Esophagus muscularis mucosa (tissue), 4 donors: ENCODE data around the gene TNS1. TPM values are rescaled to one million over a fixed set of nuclear protein-coding genes. Genes with fewer than 3 reads are reported as not detected.
A peak's percentile ranks its signal among the peaks of the same experiment; 100 is the strongest.

ENCODE experiments used
- DNase-seq: peaks from one replicate; pipeline ENCODE4 v3.0.0-alpha.2; 2017; ENCODE audit errors: extremely low spot score
- H3K27ac ChIP-seq, 4 donors: fragments of 200-600 bp; sonication (generic); replicated peaks in 1 of 4; 1 replicate in 3 of 4; 2 replicates in 1 of 4; pipeline ENCODE4 v1.5.1; 2016 to 2019; ENCODE audit warnings: mild to moderate bottlenecking in 1 of 4
- H3K27me3 ChIP-seq, 4 donors: fragments of 200-600 bp; sonication (generic); one replicate each; pipeline versions ENCODE4 v1.5.1 to v1.6.0; 2016 to 2019
- H3K36me3 ChIP-seq, 4 donors: fragments of 200-600 bp; sonication (generic); one replicate each; pipeline ENCODE4 v1.5.1; 2016 to 2019
- H3K4me1 ChIP-seq, 4 donors: fragments of 200-600 bp; sonication (generic); one replicate each; pipeline ENCODE4 v1.5.1; 2016 to 2019
- H3K4me3 ChIP-seq, 4 donors: fragments of 200-600 bp; sonication (generic); 1 replicate in 2 of 4; 2 replicates in 2 of 4; pipeline ENCODE4 v1.5.1; 2016 to 2019; ENCODE audit warnings: mild to moderate bottlenecking in 4 of 4, moderate library complexity in 1 of 4
- H3K9me3 ChIP-seq, 4 donors: fragments of 200-600 bp; sonication (generic); 1 replicate in 3 of 4; 2 replicates in 1 of 4; pipeline ENCODE4 v1.5.1; 2016 to 2019
- EP300 ChIP-seq: sonication (generic); formaldehyde crosslinking; IDR thresholded peaks from one replicate; pipeline ENCODE4 v1.6.1; 2017; ENCODE audit warnings: antibody characterized with exemption
- POLR2A ChIP-seq: fragments of 450-650 bp; IDR thresholded peaks from one replicate; pipeline ENCODE4 v1.6.1; 2017; ENCODE audit warnings: antibody characterized with exemption, moderate library complexity, mild to moderate bottlenecking, low read depth
- POLR2AphosphoS5 ChIP-seq, 2 donors: sonication (generic); formaldehyde crosslinking; IDR thresholded peaks; one replicate each; pipeline ENCODE4 v1.6.1; 2017; ENCODE audit warnings: antibody characterized with exemption in 2 of 2
- whole genome bisulfite sequencing: methylation state at CpG from one replicate; pipeline ENCODE4 v1.1.5; 2018; 5-methylcytosine and 5-hydroxymethylcytosine counted together
- intact Hi-C: fragments of 100-400 bp; cut with DNase I; formaldehyde crosslinking; loops from one replicate; pipeline ENCODE4 v1.15.1; 2023
- total RNA-seq, 4 donors: library from RNA; depleted of rRNA; stranded (reverse); fragments of >200 nt; gene quantifications; one replicate each; pipeline versions ENCODE4 v1.1.0 to v1.2.1, GENCODE V29; 2016
- TF ChIP-seq, protein P1 (sequence below), 3 experiments: fragments of 200-600 bp in 2 of 3; fragments of 450-650 bp in 1 of 3; sonication (generic) in 2 of 3; IDR thresholded peaks; one replicate each; pipeline ENCODE4 v1.5.1; 2017 to 2019; ENCODE audit warnings: antibody characterized with exemption in 3 of 3, mild to moderate bottlenecking in 2 of 3, moderate library complexity in 1 of 3

The TNS1 gene
- total RNA-seq, 4 donors from 2014 or later: 1,001 to 2,170 (median 1,411) TPM

DNA sequence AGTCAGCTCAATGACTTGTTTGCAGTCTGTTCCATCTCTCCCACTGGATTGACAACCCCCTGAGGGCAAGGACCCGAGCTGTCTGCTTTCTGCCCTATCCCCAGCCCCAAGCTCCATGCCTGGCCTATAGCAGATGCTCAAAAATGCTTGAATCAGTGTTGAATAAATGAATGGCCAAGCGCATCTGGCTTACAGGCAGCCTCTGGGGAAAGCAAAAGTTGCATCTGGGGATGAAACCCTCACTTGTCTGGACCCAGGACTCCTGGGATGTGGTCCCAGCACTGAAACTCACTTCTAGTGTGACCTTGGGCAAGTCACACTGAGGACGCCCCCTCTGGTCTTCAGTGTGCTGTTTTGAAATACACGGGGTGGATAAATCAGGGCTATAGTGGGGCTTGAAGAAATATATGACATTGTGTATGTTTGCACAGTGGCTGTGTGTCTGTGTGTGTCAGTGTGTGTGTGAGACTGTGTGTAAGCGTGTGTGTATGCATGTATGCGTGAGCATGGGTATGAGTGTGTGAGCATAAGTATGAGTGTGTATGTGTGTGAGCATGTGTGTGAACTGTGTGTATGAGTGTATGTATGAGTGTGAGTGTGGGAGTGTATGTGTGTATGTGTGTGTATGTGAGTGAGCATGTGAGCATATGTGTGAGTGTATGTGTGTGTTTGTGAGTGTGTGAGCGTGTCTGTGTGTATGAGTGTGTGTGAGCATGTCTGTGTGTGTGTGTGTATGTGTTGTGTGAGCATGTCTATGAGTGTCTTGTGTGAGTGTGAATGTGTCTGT is 27.8 kb upstream of the TNS1 start:
- no peak overlapping the region for H3K27ac ChIP-seq
- H3K4me3 ChIP-seq: no peak overlapping the region
- no peaks in the 10 kb centered on the region for H3K36me3 ChIP-seq
- peak; percentile 66 for DNase-seq
- H3K27me3 ChIP-seq: peaks cover 0 to 14% (median 0%) of the 10 kb centered on the region in 4 donors
- 92% methylated on average over 7 of the region's 7 CpGs for WGBS
- TF ChIP-seq POLR2A (no peak), EP300 (no peak), POLR2AphosphoS5 (IDR thresholded peaks at IDR 0.05) (no peak)
- TF ChIP-seq, protein P1, sequence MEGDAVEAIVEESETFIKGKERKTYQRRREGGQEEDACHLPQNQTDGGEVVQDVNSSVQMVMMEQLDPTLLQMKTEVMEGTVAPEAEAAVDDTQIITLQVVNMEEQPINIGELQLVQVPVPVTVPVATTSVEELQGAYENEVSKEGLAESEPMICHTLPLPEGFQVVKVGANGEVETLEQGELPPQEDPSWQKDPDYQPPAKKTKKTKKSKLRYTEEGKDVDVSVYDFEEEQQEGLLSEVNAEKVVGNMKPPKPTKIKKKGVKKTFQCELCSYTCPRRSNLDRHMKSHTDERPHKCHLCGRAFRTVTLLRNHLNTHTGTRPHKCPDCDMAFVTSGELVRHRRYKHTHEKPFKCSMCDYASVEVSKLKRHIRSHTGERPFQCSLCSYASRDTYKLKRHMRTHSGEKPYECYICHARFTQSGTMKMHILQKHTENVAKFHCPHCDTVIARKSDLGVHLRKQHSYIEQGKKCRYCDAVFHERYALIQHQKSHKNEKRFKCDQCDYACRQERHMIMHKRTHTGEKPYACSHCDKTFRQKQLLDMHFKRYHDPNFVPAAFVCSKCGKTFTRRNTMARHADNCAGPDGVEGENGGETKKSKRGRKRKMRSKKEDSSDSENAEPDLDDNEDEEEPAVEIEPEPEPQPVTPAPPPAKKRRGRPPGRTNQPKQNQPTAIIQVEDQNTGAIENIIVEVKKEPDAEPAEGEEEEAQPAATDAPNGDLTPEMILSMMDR (IDR thresholded peaks at IDR 0.05): no peak
- H3K9me3 ChIP-seq: no peaks in the 10 kb centered on the region
- intact Hi-C loops: loop anchor here (5.0 kb wide), 1 partner anchor 243 kb away; no protein-coding TSS in a partner anchor
- H3K4me1 ChIP-seq: peaks cover 10 to 21% (median 14%) of the 10 kb centered on the region in 4 donors

DNA sequence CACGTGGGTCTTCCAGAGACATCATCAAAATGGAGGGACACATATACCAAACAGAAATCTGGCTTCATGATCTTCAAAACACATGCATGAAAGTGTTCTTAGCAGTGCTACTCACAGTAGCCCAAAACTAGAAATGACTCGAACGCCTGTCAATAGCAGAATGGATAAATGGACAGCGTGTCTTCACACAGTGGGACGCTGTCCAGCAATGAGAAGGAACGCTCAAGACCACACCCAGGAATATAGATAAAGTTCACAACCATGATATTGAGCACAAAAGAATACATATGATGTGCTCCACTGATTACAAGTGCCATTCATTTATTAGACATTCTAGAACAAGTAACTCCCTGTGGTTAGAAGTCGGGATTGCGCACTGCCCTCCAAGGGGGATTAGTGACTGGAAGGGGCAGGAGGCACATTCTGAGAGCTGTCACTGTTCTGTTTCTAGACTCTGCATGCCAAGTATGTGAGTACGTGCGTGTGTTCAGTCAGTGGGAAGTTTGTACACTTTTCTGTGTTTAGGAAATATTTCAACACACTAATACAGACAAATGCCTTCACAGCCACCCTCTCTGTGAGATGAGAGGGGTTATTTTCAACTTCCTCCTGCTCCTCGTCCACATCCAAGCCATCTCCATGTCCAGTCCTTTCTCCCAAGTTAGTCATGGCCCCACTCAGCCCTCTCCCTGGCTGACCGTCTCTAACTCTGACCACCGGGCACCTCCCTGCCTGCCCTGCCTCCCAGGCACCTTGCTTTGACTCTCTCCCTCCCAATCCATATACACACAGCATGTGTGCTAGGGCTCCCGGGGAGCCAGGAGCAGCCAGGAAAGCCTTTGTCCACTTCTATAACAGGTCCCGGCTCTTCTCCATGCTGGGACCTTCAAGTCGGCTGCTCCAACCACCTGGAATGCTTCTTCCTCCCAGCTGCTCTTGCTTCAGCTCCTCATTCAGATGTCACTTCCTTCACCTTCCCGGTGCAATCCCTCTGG is 26.9 kb upstream of the TNS1 start:
- H3K27ac ChIP-seq: no peak overlapping the region
- TF ChIP-seq POLR2A: no peak
- TF ChIP-seq, protein P1 (IDR thresholded peaks at IDR 0.05): no peak
- TF ChIP-seq EP300: no peak
- no peak for TF ChIP-seq POLR2AphosphoS5 (IDR thresholded peaks at IDR 0.05)
- intact Hi-C loops: loop anchor here (5.0 kb wide), 1 partner anchor 242 kb away; no protein-coding TSS in a partner anchor
- no peak overlapping the region for H3K4me3 ChIP-seq
- H3K36me3 ChIP-seq: no peaks in the 10 kb centered on the region
- peaks cover 0 to 14% (median 0%) of the 10 kb centered on the region in 4 donors for H3K27me3 ChIP-seq
- H3K4me1 ChIP-seq: peaks cover 8 to 24% (median 11%) of the 10 kb centered on the region in 4 donors
- H3K9me3 ChIP-seq: no peaks in the 10 kb centered on the region
- 74% methylated on average over 17 of the region's 17 CpGs for WGBS
- DNase-seq: peak; percentile 83

DNA sequence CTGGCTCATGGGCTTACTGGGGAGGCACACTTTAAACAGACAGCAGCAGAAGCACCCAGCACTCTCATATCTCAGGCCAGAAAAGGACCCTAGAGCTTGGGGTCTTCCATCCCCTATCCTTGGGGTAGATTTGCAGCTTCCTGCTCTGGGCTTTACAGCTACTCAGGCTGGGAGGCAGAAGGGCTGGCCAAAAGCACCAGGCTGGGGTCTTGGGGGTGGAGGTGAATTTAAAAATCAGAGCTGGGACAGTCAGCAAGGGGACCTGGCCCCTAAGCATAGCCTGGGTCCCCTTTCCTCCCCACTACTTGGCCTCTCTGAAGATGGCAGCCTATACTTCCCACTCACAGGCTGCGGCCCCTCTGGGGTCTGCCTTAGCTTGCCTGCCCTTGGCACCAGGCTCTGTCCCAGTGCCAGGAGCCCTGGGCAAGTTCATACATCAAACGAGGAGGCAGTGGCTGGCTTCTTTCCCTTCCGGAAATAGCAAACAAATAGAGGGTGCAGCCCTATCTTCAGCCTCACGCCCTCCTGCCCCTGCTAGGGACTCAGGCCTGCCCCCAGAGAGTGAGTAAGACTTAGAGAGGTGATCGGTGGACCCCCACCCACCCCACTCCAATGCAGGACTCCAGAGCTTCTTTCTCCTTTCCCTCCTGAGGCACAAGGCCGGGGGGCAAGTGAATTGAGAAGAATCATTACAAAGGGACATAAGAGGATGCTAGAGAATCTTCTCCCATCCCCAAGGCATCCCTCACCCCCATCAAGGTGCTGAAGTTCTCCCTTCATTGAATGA is 26.0 kb upstream of the TNS1 start:
- no peak for DNase-seq
- Histone ChIP-seq H3K4me3 (no peak overlapping the region), H3K27me3 (peaks cover 0 to 7% (median 0%) of the 10 kb centered on the region in 4 donors), H3K36me3 (no peaks in the 10 kb centered on the region), H3K27ac (no peak overlapping the region), H3K4me1 (peaks cover 0 to 24% (median 5%) of the 10 kb centered on the region in 4 donors), H3K9me3 (no peaks in the 10 kb centered on the region)
- TF ChIP-seq, protein P1 (IDR thresholded peaks at IDR 0.05): no peak
- TF ChIP-seq POLR2AphosphoS5 (IDR thresholded peaks at IDR 0.05): no peak
- no peak for TF ChIP-seq EP300
- TF ChIP-seq POLR2A: no peak
- 67% methylated on average over 4 of the region's 6 CpGs for WGBS
- intact Hi-C loops: no loop called here

DNA sequence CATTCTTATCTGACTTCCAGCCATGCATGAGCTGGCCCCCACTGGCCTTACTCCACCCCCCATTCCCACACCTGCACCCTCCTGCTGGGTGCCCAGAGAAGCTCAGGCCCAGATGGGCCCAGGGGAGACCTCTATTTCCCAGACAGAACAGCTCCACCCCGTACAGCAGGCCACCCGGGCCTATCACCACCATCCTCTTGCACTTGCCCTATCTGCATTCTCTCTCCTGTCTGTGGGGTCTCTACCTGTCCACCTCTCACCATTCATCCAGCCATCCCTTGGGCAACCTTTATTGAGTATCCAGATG is 25.3 kb upstream of the TNS1 start:
- TF ChIP-seq EP300 (no peak), POLR2A (no peak)
- TF ChIP-seq, protein P1 (IDR thresholded peaks at IDR 0.05): no peak
- Histone ChIP-seq H3K27me3 (peaks cover 0 to under 1% (median 0%) of the 10 kb centered on the region in 4 donors), H3K36me3 (no peaks in the 10 kb centered on the region), H3K27ac (no peak overlapping the region), H3K4me3 (no peak overlapping the region), H3K4me1 (peaks cover 0 to 24% (median 4%) of the 10 kb centered on the region in 4 donors), H3K9me3 (no peaks in the 10 kb centered on the region)
- intact Hi-C loops: no loop called here
- 96% methylated on average over 2 of the region's 2 CpGs for WGBS
- DNase-seq: no peak
